GM18858 (cell line): Measurements from ENCODE around the gene TRMT61B.

Experiments
- ATAC-seq: cut with Tn5 transposase; IDR thresholded peaks from one replicate; pipeline ENCODE4 v1.9.1; 2021; ENCODE audit not compliant: unreplicated experiment

The TRMT61B gene

GRCh38 chr2:28870146-28870891, at the start of gene TRMT61B:
TRMT61B (minus strand) TSS chr2:28870309; CDS start chr2:28870277, 32 bp downstream.
- peak; percentile 80 for ATAC-seq

- ATAC-seq: no peak
These were observed 45.8 kb upstream of the TRMT61B start for GRCh38 chr2:28915939-28916338.

GRCh38 chr2:28909655-28910353, 39.7 kb upstream of the TRMT61B start:
- no peak for ATAC-seq

GRCh38 chr2:28908172-28908571, 38.1 kb upstream of the TRMT61B start:
- ATAC-seq: no peak

GRCh38 chr2:28906821-28907220, 36.7 kb upstream of the TRMT61B start:
- no peak for ATAC-seq

- no peak for ATAC-seq
These were observed 36.3 kb upstream of the TRMT61B start for GRCh38 chr2:28906376-28906775.

- ATAC-seq: no peak
These were observed 35.4 kb upstream of the TRMT61B start for GRCh38 chr2:28905533-28905932.

- no peak for ATAC-seq
These were observed 34.8 kb upstream of the TRMT61B start for GRCh38 chr2:28904802-28905457.

- no peak for ATAC-seq
These were observed 34.2 kb upstream of the TRMT61B start for GRCh38 chr2:28904295-28904694.

- ATAC-seq: no peak
These were observed 32.5 kb upstream of the TRMT61B start for GRCh38 chr2:28902584-28902983.

- no peak for ATAC-seq
These were observed 31.7 kb upstream of the TRMT61B start for GRCh38 chr2:28901841-28902240.

- ATAC-seq: no peak
These were observed 31.1 kb upstream of the TRMT61B start for GRCh38 chr2:28901202-28901601.

GRCh38 chr2:28898048-28898447, 27.9 kb upstream of the TRMT61B start:
- ATAC-seq: no peak

GRCh38 chr2:28896906-28897305, 26.8 kb upstream of the TRMT61B start:
- no peak for ATAC-seq

GRCh38 chr2:28895189-28895893, 25.2 kb upstream of the TRMT61B start:
- ATAC-seq: peak; percentile 8

- ATAC-seq: peak; percentile 77
These were observed 24.5 kb upstream of the TRMT61B start, which contains the start of gene WDR43 for GRCh38 chr2:28894470-28895188. WDR43 (plus strand) TSS chr2:28894667; CDS start chr2:28894699, 32 bp downstream.

GRCh38 chr2:28893488-28893887, 23.4 kb upstream of the TRMT61B start:
- no peak for ATAC-seq

GRCh38 chr2:28880193-28880592, 10.1 kb upstream of the TRMT61B start:
- ATAC-seq: no peak

GRCh38 chr2:28871620-28872019, 1.5 kb upstream of the TRMT61B start:
- ATAC-seq: no peak

GRCh38 chr2:28869494-28870145, 489 bp downstream of the TRMT61B start:
- peak; percentile 19 for ATAC-seq
